ENCODE measurements around the gene PLEKHG4. TPM values are rescaled to one million over a fixed set of nuclear protein-coding genes. Genes with fewer than 3 reads are reported as not detected.

Gene PLEKHG4
- total and polyA plus RNA-seq, 9 donors = 5.1 to 38.6 (median 27.6) TPM

DNA sequence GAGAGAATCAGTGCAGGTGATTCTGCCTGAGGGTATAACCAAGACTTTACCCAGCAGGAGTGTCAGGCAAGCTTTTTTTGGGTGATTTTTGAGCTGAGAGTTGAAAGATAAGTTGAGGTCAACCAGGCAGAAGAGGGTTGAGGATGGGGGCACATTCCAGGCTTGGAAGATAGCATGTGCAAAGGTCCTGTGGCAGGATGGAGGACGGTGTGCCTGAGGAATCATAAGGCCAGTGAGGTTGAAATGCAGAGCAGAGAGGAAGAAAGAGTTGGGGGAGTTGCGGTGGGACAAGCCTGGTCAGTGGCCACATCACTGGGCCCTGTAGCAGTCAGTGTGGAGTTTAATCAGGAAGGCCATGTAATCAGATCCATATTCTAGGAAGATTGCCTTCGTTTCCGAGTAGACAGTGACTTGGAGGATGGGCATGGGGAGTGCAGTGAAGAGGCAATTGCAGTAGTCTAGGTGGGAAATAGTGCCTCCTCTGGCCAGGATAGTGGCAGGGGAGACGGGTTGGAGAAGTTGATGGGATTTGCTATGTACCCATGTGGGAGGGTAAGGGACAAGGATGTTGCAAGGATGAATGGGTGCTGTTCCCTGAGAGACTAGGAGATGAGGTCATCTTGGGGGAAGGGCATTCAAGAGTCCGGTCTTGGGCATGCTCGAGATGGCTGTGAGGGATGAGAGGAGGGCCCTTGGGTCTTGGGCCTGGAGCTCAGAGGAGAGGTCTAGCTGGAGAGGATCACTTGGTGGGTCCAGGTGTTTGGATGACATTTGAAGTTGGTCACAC is 3.9 kb downstream of the PLEKHG4 start:
- DNase-seq = no peak
- 87 to 93% (median 91%) methylated on average over 7 of the region's 7 CpGs for WGBS, 3 donors
- Histone ChIP-seq H3K27ac (no peak overlapping the region), H3K27me3 (no peaks in the 10 kb centered on the region), H3K36me3 (no peaks in the 10 kb centered on the region), H3K4me3 (no peak overlapping the region), H3K9me3 (no peaks in the 10 kb centered on the region), H3K4me1 (ENCODE audit: insufficient read depth) (peaks cover 11% of the 10 kb centered on the region)
- TF ChIP-seq, protein P1, sequence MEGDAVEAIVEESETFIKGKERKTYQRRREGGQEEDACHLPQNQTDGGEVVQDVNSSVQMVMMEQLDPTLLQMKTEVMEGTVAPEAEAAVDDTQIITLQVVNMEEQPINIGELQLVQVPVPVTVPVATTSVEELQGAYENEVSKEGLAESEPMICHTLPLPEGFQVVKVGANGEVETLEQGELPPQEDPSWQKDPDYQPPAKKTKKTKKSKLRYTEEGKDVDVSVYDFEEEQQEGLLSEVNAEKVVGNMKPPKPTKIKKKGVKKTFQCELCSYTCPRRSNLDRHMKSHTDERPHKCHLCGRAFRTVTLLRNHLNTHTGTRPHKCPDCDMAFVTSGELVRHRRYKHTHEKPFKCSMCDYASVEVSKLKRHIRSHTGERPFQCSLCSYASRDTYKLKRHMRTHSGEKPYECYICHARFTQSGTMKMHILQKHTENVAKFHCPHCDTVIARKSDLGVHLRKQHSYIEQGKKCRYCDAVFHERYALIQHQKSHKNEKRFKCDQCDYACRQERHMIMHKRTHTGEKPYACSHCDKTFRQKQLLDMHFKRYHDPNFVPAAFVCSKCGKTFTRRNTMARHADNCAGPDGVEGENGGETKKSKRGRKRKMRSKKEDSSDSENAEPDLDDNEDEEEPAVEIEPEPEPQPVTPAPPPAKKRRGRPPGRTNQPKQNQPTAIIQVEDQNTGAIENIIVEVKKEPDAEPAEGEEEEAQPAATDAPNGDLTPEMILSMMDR (IDR thresholded peaks at IDR 0.05) = no peak
- no peak for TF ChIP-seq POLR2A (IDR thresholded peaks at IDR 0.05)
- no peak for TF ChIP-seq EP300 (IDR thresholded peaks at IDR 0.05)
- intact Hi-C loops (cut with DNase I) = loop anchor here in 3 of 4 donors (5.0 to 10.0 kb wide), 3 partner anchors 112 to 182 kb away; partner anchors contain the start of gene TPPP3 (in 1 of the 3)

DNA sequence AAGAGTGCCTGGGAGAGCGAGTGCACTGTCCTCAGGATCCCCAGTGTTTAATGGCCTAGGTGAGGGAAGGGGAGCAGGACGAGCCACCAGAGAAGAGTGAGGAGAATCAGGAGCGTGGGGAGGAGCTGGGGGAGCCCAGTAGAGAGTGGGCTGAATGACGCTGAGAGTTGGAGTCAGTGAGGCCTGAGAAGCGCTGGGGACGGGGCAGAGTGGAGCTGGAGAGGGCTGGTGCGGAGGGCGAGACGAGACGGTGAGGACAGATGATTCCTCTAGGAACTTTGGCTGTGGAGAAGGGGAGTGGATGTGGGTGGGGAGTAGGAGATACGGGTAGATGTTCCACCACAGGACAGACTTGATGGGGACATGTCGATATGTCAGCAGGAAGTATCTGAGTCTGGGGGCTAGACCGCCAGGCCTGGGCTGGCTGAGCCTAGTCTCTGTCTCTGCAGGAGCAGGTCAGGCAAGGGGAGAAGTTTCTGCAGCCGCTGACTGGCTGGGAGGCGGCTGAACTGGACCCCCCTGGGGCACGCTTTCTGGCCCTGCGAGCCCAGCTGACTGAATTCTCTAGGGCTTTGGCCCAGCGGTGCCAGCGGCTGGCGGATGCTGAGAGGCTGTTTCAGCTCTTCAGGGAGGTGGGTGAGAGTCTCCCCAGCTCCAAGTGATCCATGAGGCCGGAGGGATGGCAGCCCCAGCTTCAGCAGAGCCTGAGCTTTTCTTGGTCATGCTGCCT is 4.7 kb downstream of the PLEKHG4 start:
- peaks cover 8% of the 10 kb centered on the region for H3K4me1 ChIP-seq (ENCODE audit: insufficient read depth)
- no peaks in the 10 kb centered on the region for H3K9me3 ChIP-seq
- no peak overlapping the region for H3K27ac ChIP-seq
- DNase-seq = no peak
- WGBS, 3 donors = 90 to 93% (median 90%) methylated on average over 18 to 21 of the region's 21 CpGs
- intact Hi-C loops (cut with DNase I) = loop anchor here in 3 of 4 donors (5.0 to 10.0 kb wide), 3 partner anchors 111 to 181 kb away; partner anchors contain the start of gene TPPP3 (in 1 of the 3)
- TF ChIP-seq POLR2A (IDR thresholded peaks at IDR 0.05) (no peak), EP300 (IDR thresholded peaks at IDR 0.05) (no peak)
- TF ChIP-seq, protein P1 (IDR thresholded peaks at IDR 0.05) = no peak
- no peaks in the 10 kb centered on the region for H3K27me3 ChIP-seq
- no peak overlapping the region for H3K4me3 ChIP-seq
- no peaks in the 10 kb centered on the region for H3K36me3 ChIP-seq

DNA sequence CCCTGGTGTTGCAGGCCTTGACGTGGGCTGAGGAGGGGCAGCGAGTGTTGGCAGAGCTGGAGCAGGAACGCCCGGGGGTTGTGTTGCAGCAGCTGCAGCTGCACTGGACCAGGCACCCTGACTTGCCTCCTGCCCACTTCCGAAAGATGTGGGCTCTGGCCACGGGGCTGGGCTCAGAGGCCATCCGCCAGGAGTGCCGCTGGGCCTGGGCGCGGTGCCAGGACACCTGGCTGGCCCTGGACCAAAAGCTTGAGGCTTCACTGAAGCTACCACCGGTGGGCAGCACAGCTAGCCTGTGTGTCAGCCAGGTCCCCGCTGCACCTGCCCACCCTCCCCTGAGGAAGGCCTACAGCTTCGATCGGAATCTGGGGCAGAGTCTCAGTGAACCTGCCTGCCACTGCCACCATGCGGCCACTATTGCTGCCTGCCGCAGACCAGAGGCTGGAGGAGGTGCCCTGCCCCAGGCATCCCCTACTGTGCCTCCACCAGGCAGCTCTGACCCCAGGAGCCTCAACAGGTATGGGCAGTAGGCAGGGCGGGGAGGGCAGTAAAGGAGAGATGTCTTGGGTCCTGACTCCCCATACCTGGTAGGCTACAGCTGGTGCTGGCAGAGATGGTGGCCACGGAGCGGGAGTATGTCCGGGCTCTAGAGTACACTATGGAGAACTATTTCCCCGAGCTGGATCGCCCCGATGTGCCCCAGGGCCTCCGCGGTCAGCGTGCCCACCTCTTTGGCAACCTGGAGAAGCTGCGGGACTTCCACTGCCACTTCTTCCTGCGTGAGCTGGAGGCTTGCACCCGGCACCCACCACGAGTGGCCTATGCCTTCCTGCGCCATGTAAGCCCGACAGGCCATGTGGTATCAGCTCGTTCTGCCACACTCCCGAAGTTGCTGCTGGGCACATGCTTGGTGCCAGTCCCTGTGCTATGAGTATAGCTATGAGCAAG is 5.6 kb downstream of the PLEKHG4 start:
- no peak for DNase-seq
- TF ChIP-seq, protein P1 (IDR thresholded peaks at IDR 0.05) = no peak
- TF ChIP-seq POLR2A (IDR thresholded peaks at IDR 0.05) (no peak), EP300 (IDR thresholded peaks at IDR 0.05) (no peak)
- no peaks in the 10 kb centered on the region for H3K36me3 ChIP-seq
- H3K4me3 ChIP-seq = no peak overlapping the region
- H3K27me3 ChIP-seq = no peaks in the 10 kb centered on the region
- no peak overlapping the region for H3K27ac ChIP-seq
- WGBS, 3 donors = 76 to 82% (median 79%) methylated on average over 31 to 34 of the region's 34 CpGs
- H3K9me3 ChIP-seq = no peaks in the 10 kb centered on the region
- H3K4me1 ChIP-seq (ENCODE audit: insufficient read depth) = peaks cover 4% of the 10 kb centered on the region
- intact Hi-C loops (cut with DNase I) = loop anchor here in 3 of 4 donors (5.0 to 10.0 kb wide), 3 partner anchors 110 to 180 kb away; partner anchors contain the start of gene TPPP3 (in 1 of the 3)

Data from ovary (tissue), 9 donors.